DMS 273 (cell line): Measurements from ENCODE around the gene ME3.
"Not testable (repeated sequence)": the region's sequence is repeated elsewhere in the genome, so short reads cannot be mapped to it uniquely, and the experiment has no call there.

Experiments
- DNase-seq: peaks from one replicate; lab custom pipeline; 2025; ENCODE audit not compliant: unreplicated experiment; lab: John Stamatoyannopoulos, UW

The ME3 gene

GRCh38 chr11:86565801-86566312, 106.6 kb downstream of the ME3 start:
- no peak for DNase-seq

- DNase-seq, result no peak
Measured at GRCh38 chr11:86565388-86565787, 107.0 kb downstream of the ME3 start.

DNA sequence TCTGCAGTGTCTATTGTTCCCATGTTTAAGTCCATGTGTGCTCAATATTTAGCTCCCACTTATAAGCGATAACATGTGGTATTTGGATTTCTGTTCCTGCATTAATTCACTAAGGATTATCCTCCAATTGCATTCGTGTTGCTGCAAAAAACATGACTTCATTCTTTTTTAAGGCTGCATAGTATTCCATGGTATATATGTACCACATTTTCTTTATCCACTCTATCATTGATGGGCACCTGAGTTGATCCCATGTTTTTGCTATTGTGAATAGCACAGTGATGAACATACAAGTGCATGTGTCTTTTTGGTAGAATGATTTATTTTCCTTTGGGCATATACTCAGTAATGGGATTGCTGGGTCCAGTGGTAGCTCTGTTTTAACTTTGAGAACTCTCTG, 109.6 kb downstream of the ME3 start:
- DNase-seq, result not testable (repeated sequence)

GRCh38 chr11:86559311-86559945, 113.0 kb downstream of the ME3 start:
- DNase-seq, result no peak

GRCh38 chr11:86558841-86559240, 113.6 kb downstream of the ME3 start:
- no peak for DNase-seq

- DNase-seq, result no peak
Measured at GRCh38 chr11:86558207-86558606, 114.2 kb downstream of the ME3 start.

- no peak for DNase-seq
Measured at GRCh38 chr11:86555866-86556265, 116.5 kb downstream of the ME3 start.

GRCh38 chr11:86555401-86555800, 117.0 kb downstream of the ME3 start:
- no peak for DNase-seq

- DNase-seq, result no peak
Measured at GRCh38 chr11:86553265-86553664, 119.2 kb downstream of the ME3 start.

GRCh38 chr11:86551288-86552092, 120.9 kb downstream of the ME3 start:
- DNase-seq, result no peak

DNA sequence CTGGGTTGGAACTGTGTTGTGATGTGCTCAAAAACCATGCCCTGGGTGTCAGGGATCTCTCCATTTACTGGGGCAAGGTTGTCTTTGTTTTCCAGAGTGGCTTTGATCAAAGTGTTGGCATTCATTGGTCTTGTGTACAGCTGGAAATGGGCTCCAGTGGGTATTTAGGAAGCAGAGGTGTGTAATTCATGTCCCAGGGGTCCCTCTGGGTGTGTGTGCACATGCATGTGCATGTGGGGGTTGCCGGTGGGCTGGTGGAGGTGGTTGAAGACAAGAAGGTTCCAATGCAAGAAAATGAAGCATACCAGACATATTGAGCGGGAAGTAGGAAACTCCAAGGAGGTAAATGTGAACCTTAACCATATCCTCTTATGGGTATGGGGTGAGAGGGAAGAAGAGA, 121.7 kb downstream of the ME3 start:
- DNase-seq, result no peak

DNA sequence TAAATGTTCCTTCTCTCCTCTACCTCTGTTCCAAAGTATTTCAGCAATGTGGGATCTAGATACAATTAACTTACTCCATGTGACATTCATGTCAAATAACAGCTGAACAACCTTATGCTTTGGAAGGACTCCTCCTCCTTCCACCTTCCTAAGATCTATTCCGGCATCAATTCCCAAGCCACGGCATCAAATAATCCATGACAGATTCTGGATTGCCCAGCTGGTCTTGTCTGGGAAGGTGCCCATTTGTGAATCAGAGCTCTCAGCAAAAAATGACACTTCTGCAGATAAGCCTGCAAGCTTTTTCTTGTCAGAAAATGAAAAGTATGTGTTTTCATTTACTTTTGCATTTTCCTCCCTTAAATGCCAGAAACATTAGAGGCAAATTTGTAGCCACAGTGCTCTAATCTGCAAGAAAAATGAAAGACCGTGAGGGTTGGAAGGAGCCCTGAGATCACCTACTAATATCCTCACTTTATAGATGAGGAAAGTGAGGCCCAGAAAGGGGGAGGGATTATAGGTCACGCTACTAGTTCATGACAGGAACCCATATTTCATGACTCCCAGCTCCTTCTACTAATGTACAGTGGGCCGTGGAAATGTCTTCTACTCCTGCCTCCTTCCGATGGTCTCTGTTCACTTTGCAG, 124.0 kb downstream of the ME3 start:
- no peak for DNase-seq

DNA sequence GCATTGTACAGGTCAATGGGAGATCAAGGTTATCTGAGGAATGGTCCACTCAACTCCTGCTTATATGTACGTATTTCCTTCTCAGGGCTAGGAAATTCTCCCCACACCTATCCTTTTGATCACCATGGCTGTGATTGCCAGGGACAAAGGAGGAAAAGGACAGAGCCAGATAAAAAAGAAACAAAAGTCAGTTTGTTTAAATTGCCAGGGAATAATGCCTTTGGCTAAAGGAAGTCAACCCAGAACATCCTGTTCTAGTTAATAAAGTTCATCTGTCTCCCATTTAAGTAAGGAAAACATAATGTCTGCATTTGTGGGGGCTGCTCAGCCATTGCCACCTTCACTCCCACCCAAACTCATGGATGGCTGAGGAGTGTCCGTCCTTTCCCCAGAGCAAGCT, 124.7 kb downstream of the ME3 start:
- no peak for DNase-seq

DNA sequence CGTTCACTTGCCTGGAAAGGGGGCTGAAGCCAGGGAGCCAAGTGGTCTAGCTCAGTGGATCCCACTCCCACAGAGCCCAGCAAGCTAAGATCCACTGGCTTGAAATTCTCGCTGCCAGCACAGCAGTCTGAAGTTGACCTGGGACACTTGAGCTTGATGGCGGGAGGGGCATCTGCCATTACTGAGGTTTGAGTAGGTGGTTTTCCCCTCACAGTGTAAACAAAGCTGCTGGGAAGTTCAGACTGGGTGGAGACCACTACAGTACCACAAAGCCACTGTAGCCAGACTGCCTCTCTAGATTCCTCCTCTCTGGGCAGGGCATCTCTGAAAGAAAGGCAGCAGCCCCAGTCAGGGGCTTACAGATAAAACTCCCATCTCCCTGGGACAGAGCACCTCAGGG, 131.1 kb downstream of the ME3 start:
- DNase-seq, result not testable (repeated sequence)

GRCh38 chr11:86538223-86538548, 134.2 kb downstream of the ME3 start:
- DNase-seq, result no peak

DNA sequence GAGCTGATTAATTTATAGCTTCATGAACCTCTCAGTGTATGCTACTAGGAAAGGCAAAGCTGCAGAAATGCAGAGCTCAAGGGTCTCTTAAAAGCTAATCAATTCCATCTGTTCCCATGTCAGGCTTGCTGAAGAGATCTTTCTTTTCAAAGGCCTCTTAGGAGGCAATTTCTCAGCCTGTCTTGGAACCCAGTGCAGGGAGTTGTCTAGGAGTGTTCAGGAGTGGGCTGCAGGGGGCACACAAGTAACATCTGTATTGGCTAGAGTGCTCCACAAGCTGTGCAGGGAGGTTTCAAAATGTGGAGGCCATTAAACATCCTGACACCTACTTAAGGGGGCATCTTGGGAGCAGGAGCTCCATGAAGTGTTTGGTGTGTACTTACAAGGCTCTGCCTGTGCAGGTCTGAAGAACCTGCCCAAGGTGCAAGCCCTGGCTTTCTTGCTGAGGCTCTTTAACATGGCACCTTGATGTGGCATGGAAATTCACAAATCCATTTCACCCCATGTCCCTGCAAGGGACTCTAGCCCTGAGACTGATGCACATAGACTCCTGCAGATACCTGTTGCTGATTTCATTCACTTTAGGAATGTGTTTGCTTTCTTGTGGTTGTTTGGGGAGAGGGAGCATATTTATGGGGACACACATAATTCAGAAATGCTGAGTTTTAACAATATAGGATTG, 134.7 kb downstream of the ME3 start:
- peak; percentile 3 for DNase-seq

- DNase-seq, result no peak
Measured at GRCh38 chr11:86535773-86536172, 136.6 kb downstream of the ME3 start.

- peak; percentile 34 for DNase-seq
Measured at GRCh38 chr11:86524620-86525352, 147.6 kb downstream of the ME3 start.

GRCh38 chr11:86523738-86524619, 148.4 kb downstream of the ME3 start:
- DNase-seq, result peak; percentile 25

DNA sequence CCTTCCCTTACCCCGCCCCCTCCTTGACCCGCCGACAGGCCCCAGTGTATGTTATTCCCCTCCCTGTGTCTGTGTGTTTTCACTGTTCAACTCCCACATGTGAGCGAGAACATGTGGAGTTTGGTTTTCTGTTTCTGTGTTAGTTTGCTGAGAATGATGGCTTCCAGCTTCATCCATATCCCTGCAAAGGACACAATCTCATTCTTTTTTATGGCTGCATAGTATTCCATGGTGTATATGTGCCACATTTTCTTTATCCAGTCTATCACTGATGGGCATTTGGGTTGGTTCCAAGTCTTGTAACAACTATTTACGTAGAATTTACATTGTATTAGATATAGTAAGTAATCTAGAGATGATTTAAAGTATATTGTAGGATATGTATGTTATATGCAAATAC, 149.9 kb downstream of the ME3 start:
- DNase-seq, result not testable (repeated sequence)
